HepG2 (cell line): ENCODE measurements around the gene NPY4R2. TPM values are rescaled to one million over a fixed set of nuclear protein-coding genes. Genes with fewer than 3 reads are reported as not detected.
"Not testable (repeated sequence)": the region's sequence is repeated elsewhere in the genome, so short reads cannot be mapped to it uniquely, and the experiment has no call there.

Experiments
- ATAC-seq: fragments of 200-7000 bp; cut with Tn5 transposase; 3 replicates; pipeline ENCODE4 v1.9.1; 2020; ENCODE audit warnings: mild to moderate bottlenecking, moderate library complexity
- BruUV-seq: library from RNA; stranded (reverse); fragments of 400-500 nt; replicated peaks from 2 replicates; lab custom pipeline; 2021; lab: Mats Ljungman, UMichigan
- CTCF ChIA-PET: fragments of 300-600 bp; formaldehyde crosslinking; extraction: SDS; loops from one replicate; lab custom pipeline; 2021; ENCODE audit warnings: low total read pairs, inconsistent platforms, low intra/inter-chr PET ratio; lab: Yijun Ruan, JAX
- POLR2A ChIA-PET: fragments of 350-600 bp; sonication (Branson Sonifier 250); formaldehyde crosslinking; loops from one replicate; lab custom pipeline; 2020; ENCODE audit warnings: antibody characterized with exemption, inconsistent platforms; lab: Yijun Ruan, JAX
- DNase-seq: peaks from one replicate; pipeline ENCODE4 v3.0.0-alpha.2; 2015; ENCODE audit warnings: low spot score
- FAIRE-seq: peaks from 3 replicates; lab custom pipeline; 2011; peaks lifted over from hg19 to GRCh38; lab: Jason Lieb, UNC
- H2AFZ ChIP-seq: one replicate; pipeline ENCODE4 v1.6.1; 2011; ENCODE audit warnings: low read length, inconsistent platforms
- H3K27ac ChIP-seq: fragments of 300-600 bp; 3 replicates; pipeline ENCODE4 v1.8.0; 2011; ENCODE audit warnings: mixed run types, mild to moderate bottlenecking, mixed read lengths, low read length, inconsistent platforms; ENCODE audit not compliant: insufficient read depth; ENCODE audit errors: extremely low read length
- H3K27me3 ChIP-seq, 2 experiments: fragments of 200-600 bp in 1 of 2; 2 replicates in 1 of 2; 3 replicates in 1 of 2; pipeline versions ENCODE4 v1.6.0 to v1.8.0; 2011; ENCODE audit warnings: low read length in 2 of 2, mild to moderate bottlenecking in 2 of 2, moderate library complexity in 2 of 2, inconsistent platforms in 1 of 2; ENCODE audit not compliant: insufficient read depth in 2 of 2, control insufficient read depth in 1 of 2
- H3K36me3 ChIP-seq, 2 experiments: fragments of 200-600 bp in 1 of 2; replicated peaks in 1 of 2; 2 replicates in 1 of 2; 3 replicates in 1 of 2; pipeline versions ENCODE4 v1.5.1 to v1.8.0; 2011; ENCODE audit warnings: low read length in 2 of 2, inconsistent platforms in 1 of 2; ENCODE audit not compliant: insufficient read depth in 2 of 2, control insufficient read depth in 1 of 2
- H3K4me1 ChIP-seq: 2 replicates; pipeline ENCODE4 v1.5.1; 2012; ENCODE audit warnings: low read length, inconsistent platforms; ENCODE audit not compliant: insufficient read depth
- H3K4me2 ChIP-seq: 2 replicates; pipeline ENCODE4 v1.6.0; 2011; ENCODE audit warnings: low read depth, low read length, inconsistent platforms
- H3K4me3 ChIP-seq, 3 experiments: fragments of 200-600 bp in 1 of 3; sonication (generic), shearing (Covaris generic) in 1 of 3; replicated peaks in 1 of 3; 2 replicates each; pipeline ENCODE4 v1.5.1; 2011 to 2016; ENCODE audit warnings: low read length in 3 of 3, inconsistent platforms in 2 of 3, low read depth in 2 of 3, mild to moderate bottlenecking in 2 of 3, control low read depth in 1 of 3, mixed read lengths in 1 of 3; ENCODE audit not compliant: insufficient read depth in 1 of 3
- H3K79me2 ChIP-seq: one replicate; pipeline ENCODE4 v1.6.1; 2011; ENCODE audit warnings: low read length, inconsistent platforms; ENCODE audit not compliant: insufficient read depth
- H3K9ac ChIP-seq: 2 replicates; pipeline ENCODE4 v1.6.0; 2011; ENCODE audit warnings: mild to moderate bottlenecking, low read depth, low read length, inconsistent platforms; ENCODE audit not compliant: insufficient read depth
- H3K9me3 ChIP-seq: 2 replicates; pipeline ENCODE4 v1.5.1; 2012; ENCODE audit warnings: mild to moderate bottlenecking, low read length
- H4K20me1 ChIP-seq: 2 replicates; pipeline ENCODE4 v1.6.0; 2011; ENCODE audit warnings: inconsistent platforms, mild to moderate bottlenecking, low read length, moderate library complexity; ENCODE audit not compliant: insufficient read depth
- WGBS: methylation state at CpG from one replicate; pipeline ENCODE4 v1.1.6; 2017; ENCODE audit warnings: low lambda C conversion rate; 5-methylcytosine and 5-hydroxymethylcytosine counted together
- in situ Hi-C: cut with HindIII; loops from 2 replicates; pipeline ENCODE4 v1.10.0; 2017; ENCODE audit warnings: low pct_unique_long_range_greater_than_20kb; ENCODE audit not compliant: extremely low pct_ligation_motif_present
- intact Hi-C: fragments of 100-400 bp; cut with micrococcal nuclease; formaldehyde crosslinking; loops from one replicate; pipeline ENCODE4 v1.10.0; 2022; ENCODE audit not compliant: unreplicated experiment
- polyA plus RNA-seq, 8 experiments: library from polyadenylated mRNA; depleted of rRNA in 3 of 8; stranded (reverse) in 7 of 8; unstranded in 1 of 8; fragments of >200 nt; fragmentation: Illumina TruSeq in 4 of 8; extraction: Trizol in 4 of 8; gene quantifications; 2 replicates each; pipeline versions ENCODE4 v1.2.1 to v1.2.3, GENCODE V29; 2011 to 2016; ENCODE audit warnings: low read depth in 4 of 8, missing spikeins in 1 of 8, mixed read lengths in 1 of 8; ENCODE audit not compliant: insufficient read depth in 1 of 8
- total RNA-seq, 5 experiments: library from RNA; depleted of rRNA; stranded (reverse); fragments of >200 nt; fragmentation: Illumina TruSeq; extraction: Trizol; gene quantifications; 2 replicates each; pipeline ENCODE4 v1.2.3, GENCODE V29; 2016; ENCODE audit warnings: low read depth in 1 of 5

Gene NPY4R2
- total and polyA plus RNA-seq, 2 of the 13 experiments (the other 11 are each of a cell fraction or from before 2014, with no cell fraction given) = not detected

GRCh38 chr10:47940821-47941220 lies 22.4 kb downstream of the NPY4R2 start:
- H3K27ac ChIP-seq, H3K27me3 ChIP-seq, FAIRE-seq, in situ Hi-C loops, H3K9ac ChIP-seq, H3K4me2 ChIP-seq, H3K36me3 ChIP-seq, H2AFZ ChIP-seq, intact Hi-C loops, CTCF ChIA-PET, BruUV-seq, DNase-seq, H3K9me3 ChIP-seq, H3K4me3 ChIP-seq, H3K79me2 ChIP-seq, ATAC-seq, POLR2A ChIA-PET, H4K20me1 ChIP-seq, H3K4me1 ChIP-seq: not testable (repeated sequence)
- 88% methylated on average over 2 of the region's 2 CpGs for WGBS

GRCh38 chr10:47941379-47941778 lies 22.9 kb downstream of the NPY4R2 start:
- BruUV-seq, in situ Hi-C loops, FAIRE-seq, ATAC-seq, H3K4me2 ChIP-seq, intact Hi-C loops, H3K9ac ChIP-seq, H3K27ac ChIP-seq, POLR2A ChIA-PET, H2AFZ ChIP-seq, CTCF ChIA-PET, H3K79me2 ChIP-seq, H4K20me1 ChIP-seq, H3K4me1 ChIP-seq, H3K4me3 ChIP-seq, DNase-seq, H3K27me3 ChIP-seq, H3K9me3 ChIP-seq, H3K36me3 ChIP-seq: not testable (repeated sequence)
- WGBS = 5% methylated on average over 5 of the region's 6 CpGs

GRCh38 chr10:47942351-47943019 lies 24.0 kb downstream of the NPY4R2 start:
- CTCF ChIA-PET, POLR2A ChIA-PET, BruUV-seq, H3K4me1 ChIP-seq, H3K27ac ChIP-seq, in situ Hi-C loops, H3K36me3 ChIP-seq, DNase-seq, H3K4me3 ChIP-seq, H3K9ac ChIP-seq, H3K9me3 ChIP-seq, FAIRE-seq, H3K27me3 ChIP-seq, H2AFZ ChIP-seq, H3K79me2 ChIP-seq, H3K4me2 ChIP-seq, H4K20me1 ChIP-seq, intact Hi-C loops, ATAC-seq: not testable (repeated sequence)
- WGBS = 0% methylated on average over 1 of the region's 8 CpGs

- WGBS = no CpG with 5 or more reads among the region's 4 CpGs
- H4K20me1 ChIP-seq, BruUV-seq, POLR2A ChIA-PET, H3K9me3 ChIP-seq, H3K9ac ChIP-seq, ATAC-seq, H3K4me1 ChIP-seq, H3K4me3 ChIP-seq, H3K27me3 ChIP-seq, H3K27ac ChIP-seq, CTCF ChIA-PET, H3K79me2 ChIP-seq, intact Hi-C loops, H3K36me3 ChIP-seq, in situ Hi-C loops, FAIRE-seq, DNase-seq, H2AFZ ChIP-seq, H3K4me2 ChIP-seq: not testable (repeated sequence)
These were observed 24.9 kb downstream of the NPY4R2 start for GRCh38 chr10:47943328-47943727.
